Measurements from ENCODE around the gene GTF2H2C_2.
"Not testable (repeated sequence)": the region's sequence is repeated elsewhere in the genome, so short reads cannot be mapped to it uniquely, and the experiment has no call there.

GTF2H2C_2 gene

GRCh38 chr5:70415117-70415516, at the start of gene GTF2H2C_2:
TSS of gene GTF2H2C_2 (plus strand) at chr5:70415368.
- DNase-seq, result not testable (repeated sequence)

- DNase-seq, result not testable (repeated sequence)
Observed at GRCh38 chr5:70400984-70401686, 14.0 kb upstream of the GTF2H2C_2 start.

- DNase-seq, result not testable (repeated sequence)
Observed at GRCh38 chr5:70421322-70421721, 6.2 kb downstream of the GTF2H2C_2 start.

GRCh38 chr5:70423215-70423614, 8.0 kb downstream of the GTF2H2C_2 start:
- not testable (repeated sequence) for DNase-seq

GRCh38 chr5:70438518-70438917, 23.4 kb downstream of the GTF2H2C_2 start:
- not testable (repeated sequence) for DNase-seq

- DNase-seq, result not testable (repeated sequence)
Observed at GRCh38 chr5:70449565-70449964, 34.4 kb downstream of the GTF2H2C_2 start.

- not testable (repeated sequence) for DNase-seq
Observed at GRCh38 chr5:70451249-70451984, 36.2 kb downstream of the GTF2H2C_2 start.

GRCh38 chr5:70457093-70457492, 41.9 kb downstream of the GTF2H2C_2 start:
- not testable (repeated sequence) for DNase-seq

GRCh38 chr5:70459188-70459587, 44.0 kb downstream of the GTF2H2C_2 start:
- DNase-seq, result not testable (repeated sequence)

- not testable (repeated sequence) for DNase-seq
Observed at GRCh38 chr5:70461984-70462383, 46.8 kb downstream of the GTF2H2C_2 start.

- DNase-seq, result not testable (repeated sequence)
Observed at GRCh38 chr5:70464019-70464637, 49.0 kb downstream of the GTF2H2C_2 start.

- not testable (repeated sequence) for DNase-seq
Observed at GRCh38 chr5:70469926-70470509, 54.9 kb downstream of the GTF2H2C_2 start.

All from HCEC 1CT (cell line).